Gastrocnemius medialis (tissue), 4 donors: ENCODE data around the gene SLC16A14. TPM values are rescaled to one million over a fixed set of nuclear protein-coding genes. Genes with fewer than 3 reads are reported as not detected.

Source experiments
- ATAC-seq, 2 donors: fragments of 150-250 bp; one replicate each; pipeline ENCODE4 v1.9.1; 2016
- DNase-seq, 2 donors: peaks; one replicate each; pipeline ENCODE4 v3.0.0-alpha.2; 2019
- H3K27ac ChIP-seq, 4 donors: fragments of 200-600 bp; sonication (generic); 1 replicate in 1 of 4; 2 replicates in 3 of 4; pipeline ENCODE4 v1.5.1; 2016 to 2018; ENCODE audit warnings: mild to moderate bottlenecking in 2 of 4, moderate library complexity in 1 of 4
- H3K27me3 ChIP-seq, 3 donors: fragments of 200-600 bp; sonication (generic) in 2 of 3; 1 replicate in 1 of 3; 2 replicates in 2 of 3; pipeline versions ENCODE4 v1.5.1 to v1.6.0; 2016 to 2019; ENCODE audit warnings: mild to moderate bottlenecking in 1 of 3, moderate library complexity in 1 of 3
- H3K36me3 ChIP-seq, 2 donors: fragments of 200-600 bp; sonication (generic) in 1 of 2; one replicate each; pipeline ENCODE4 v1.5.1; 2017 to 2018
- H3K4me1 ChIP-seq, 2 donors: fragments of 200-600 bp; sonication (generic) in 1 of 2; one replicate each; pipeline ENCODE4 v1.5.1; 2016 to 2017; ENCODE audit warnings: mild to moderate bottlenecking in 2 of 2
- H3K4me3 ChIP-seq, 4 donors: fragments of 200-600 bp; sonication (generic) in 3 of 4; 1 replicate in 1 of 4; 2 replicates in 3 of 4; pipeline ENCODE4 v1.5.1; 2016 to 2019; ENCODE audit warnings: mild to moderate bottlenecking in 2 of 4
- H3K9me3 ChIP-seq, 3 donors: fragments of 200-600 bp; sonication (generic) in 2 of 3; 1 replicate in 1 of 3; 2 replicates in 2 of 3; pipeline ENCODE4 v1.5.1; 2016 to 2019
- CTCF ChIP-seq, 5 experiments: fragments of 450-650 bp in 3 of 5; fragments of 200-600 bp in 2 of 5; sonication (generic) in 2 of 5; IDR thresholded peaks in 4 of 5; conservative IDR thresholded peaks in 1 of 5; 1 replicate in 4 of 5; 2 replicates in 1 of 5; pipeline ENCODE4 v1.5.1; 2016 to 2019; ENCODE audit warnings: antibody characterized with exemption in 5 of 5, mild to moderate bottlenecking in 3 of 5, moderate library complexity in 3 of 5
- POLR2A ChIP-seq, 2 donors: fragments of 450-650 bp; IDR thresholded peaks; one replicate each; pipeline ENCODE4 v1.6.1; 2017; ENCODE audit warnings: antibody characterized with exemption in 2 of 2, mild to moderate bottlenecking in 2 of 2, moderate library complexity in 2 of 2
- in situ Hi-C, 4 donors: fragments of 200-750 bp; cut with MboI; loops; one replicate each; pipeline versions ENCODE4 v1.15.0 to v1.8.0; 2017; ENCODE audit warnings: low sequenced_read_pairs in 4 of 4
- intact Hi-C: fragments of 100-400 bp; cut with DNase I; formaldehyde crosslinking; loops from one replicate; pipeline ENCODE4 v1.15.1; 2023; ENCODE audit warnings: low total_unique reads
- total RNA-seq, 4 donors: library from RNA; depleted of rRNA; stranded (reverse); fragments of >200 nt; gene quantifications; one replicate each; pipeline versions ENCODE4 v1.1.0 to v1.2.3, GENCODE V29; 2016

SLC16A14 gene
- total RNA-seq, 4 donors from 2014 or later: 0.44 to 0.66 (median 0.58) TPM

- no peak for TF ChIP-seq POLR2A (IDR thresholded peaks at IDR 0.05)
- no peak for TF ChIP-seq CTCF (IDR thresholded peaks at IDR 0.05 in 4 of 5, conservative IDR thresholded peaks at IDR 0.05 in 1 of 5)
- no peaks in the 10 kb centered on the region for H3K9me3 ChIP-seq
- H3K4me3 ChIP-seq: no peak overlapping the region
- no peaks in the 10 kb centered on the region for H3K27me3 ChIP-seq
- no peak overlapping the region for H3K27ac ChIP-seq
- no peak for ATAC-seq
- no peak for DNase-seq
- no peaks in the 10 kb centered on the region for H3K36me3 ChIP-seq
- no peaks in the 10 kb centered on the region for H3K4me1 ChIP-seq
- intact Hi-C loops: no loop called here
- in situ Hi-C loops: loop anchor here in 1 of 4 donors (25.0 kb wide), 1 partner anchor 593 kb away; no protein-coding TSS in a partner anchor
These were observed 49.0 kb downstream of the SLC16A14 start for GRCh38 chr2:230019742-230020141.

GRCh38 chr2:230018153-230018552, 50.6 kb downstream of the SLC16A14 start:
- ATAC-seq: no peak
- H3K4me3 ChIP-seq: no peak overlapping the region
- intact Hi-C loops: no loop called here

GRCh38 chr2:230016844-230017243, 51.9 kb downstream of the SLC16A14 start:
- in situ Hi-C loops (loop anchor here in 1 of 4 donors (25.0 kb wide), 1 partner anchor 595 kb away; no protein-coding TSS in a partner anchor), intact Hi-C loops (no loop called here)
- Histone ChIP-seq H3K4me3 (no peak overlapping the region), H3K36me3 (no peaks in the 10 kb centered on the region), H3K9me3 (no peaks in the 10 kb centered on the region), H3K27ac (no peak overlapping the region), H3K27me3 (no peaks in the 10 kb centered on the region), H3K4me1 (no peaks in the 10 kb centered on the region)
- no peak for DNase-seq
- ATAC-seq: no peak
- TF ChIP-seq POLR2A (IDR thresholded peaks at IDR 0.05) (no peak), CTCF (IDR thresholded peaks at IDR 0.05 in 4 of 5, conservative IDR thresholded peaks at IDR 0.05 in 1 of 5) (no peak)

More at GRCh38 chr2:230018153-230018552, 50.6 kb downstream of the SLC16A14 start:
- Histone ChIP-seq H3K4me1 (no peaks in the 10 kb centered on the region), H3K27me3 (no peaks in the 10 kb centered on the region), H3K9me3 (no peaks in the 10 kb centered on the region), H3K27ac (no peak overlapping the region), H3K36me3 (no peaks in the 10 kb centered on the region)
- DNase-seq: no peak
- in situ Hi-C loops: loop anchor here in 1 of 4 donors (25.0 kb wide), 1 partner anchor 594 kb away; no protein-coding TSS in a partner anchor
- TF ChIP-seq CTCF (IDR thresholded peaks at IDR 0.05 in 4 of 5, conservative IDR thresholded peaks at IDR 0.05 in 1 of 5) (no peak), POLR2A (IDR thresholded peaks at IDR 0.05) (no peak)

- Histone ChIP-seq H3K27ac (no peak overlapping the region), H3K4me1 (peaks cover 0 to 6% of the 10 kb centered on the region in 2 donors), H3K4me3 (no peak overlapping the region), H3K36me3 (no peaks in the 10 kb centered on the region), H3K9me3 (no peaks in the 10 kb centered on the region), H3K27me3 (no peaks in the 10 kb centered on the region)
- intact Hi-C loops (no loop called here), in situ Hi-C loops (loop anchor here in 1 of 4 donors (25.0 kb wide), 1 partner anchor 600 kb away; no protein-coding TSS in a partner anchor)
- DNase-seq (no peak), ATAC-seq (no peak)
- TF ChIP-seq CTCF (IDR thresholded peaks at IDR 0.05 in 4 of 5, conservative IDR thresholded peaks at IDR 0.05 in 1 of 5) (no peak), POLR2A (IDR thresholded peaks at IDR 0.05) (no peak)
These were observed 56.3 kb downstream of the SLC16A14 start for GRCh38 chr2:230012267-230012884.
